Inflammatory macrophage treated with lipopolysaccharide for 4 hours (primary cell): ENCODE data around the gene FAS.

Experiments used
- DNase-seq: peaks from one replicate; pipeline ENCODE4 v3.0.0-alpha.2; 2020

Gene FAS

DNA sequence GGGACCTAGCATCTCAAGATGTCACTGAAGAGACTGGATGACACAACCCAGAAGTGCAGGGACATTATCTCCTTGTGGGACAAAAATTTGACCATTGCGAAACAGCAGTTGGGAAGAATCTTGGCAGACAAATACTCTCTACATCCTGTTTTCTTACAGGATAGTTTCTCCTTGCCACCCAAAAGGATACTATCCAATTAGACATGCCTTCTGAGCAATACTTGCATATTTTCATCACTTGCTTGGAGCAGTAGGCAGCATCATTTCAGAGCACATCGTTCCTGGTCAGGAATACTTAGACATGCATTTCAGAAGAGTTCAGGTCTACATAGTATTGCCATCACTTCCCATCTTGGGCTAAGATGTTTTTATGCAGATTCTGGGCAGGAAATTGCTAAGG, 56.8 kb downstream of the FAS start:
- peak; percentile 23 for DNase-seq

DNA sequence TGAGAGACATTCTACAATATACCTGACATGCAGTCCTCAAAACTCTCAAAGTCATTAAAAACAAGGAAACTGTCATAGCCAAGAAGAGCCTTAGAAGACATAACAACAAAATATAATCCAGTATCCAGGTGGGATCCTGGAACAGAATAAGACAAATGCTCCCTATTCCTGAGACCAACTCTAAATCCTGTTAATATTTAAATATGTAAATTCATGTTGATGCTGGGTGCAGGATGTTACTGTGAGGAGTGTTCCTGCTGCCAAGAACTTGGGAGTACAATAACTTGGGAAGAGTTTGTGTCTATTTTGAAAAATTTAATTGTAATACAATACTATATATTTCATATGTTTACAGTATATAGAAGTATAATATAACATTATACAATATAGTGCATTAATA, 61.0 kb downstream of the FAS start:
- no peak for DNase-seq

DNA sequence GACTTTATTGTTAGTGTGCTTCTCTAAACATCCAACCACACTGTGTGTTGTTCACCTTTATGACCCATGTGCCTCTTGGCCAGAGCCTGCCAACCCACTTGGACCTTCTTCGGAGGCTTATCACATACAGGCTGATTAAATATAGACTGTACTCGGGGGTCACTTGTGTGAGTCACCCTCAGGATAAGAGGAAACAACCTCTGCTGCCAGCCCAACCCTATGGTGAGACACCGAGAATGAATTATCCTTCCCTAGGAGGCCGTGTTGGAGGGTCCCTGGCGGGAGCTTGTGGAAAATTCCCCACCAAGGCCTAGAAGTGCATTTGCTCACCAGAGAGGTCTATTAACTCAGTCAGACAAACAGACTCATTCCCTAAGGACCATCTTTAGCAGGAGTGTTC, 63.0 kb downstream of the FAS start:
- no peak for DNase-seq

GRCh38 chr10:89055159-89055558, 64.6 kb downstream of the FAS start:
- DNase-seq: no peak

- no peak for DNase-seq
Observed at GRCh38 chr10:89062861-89063260, 72.3 kb downstream of the FAS start.

DNA sequence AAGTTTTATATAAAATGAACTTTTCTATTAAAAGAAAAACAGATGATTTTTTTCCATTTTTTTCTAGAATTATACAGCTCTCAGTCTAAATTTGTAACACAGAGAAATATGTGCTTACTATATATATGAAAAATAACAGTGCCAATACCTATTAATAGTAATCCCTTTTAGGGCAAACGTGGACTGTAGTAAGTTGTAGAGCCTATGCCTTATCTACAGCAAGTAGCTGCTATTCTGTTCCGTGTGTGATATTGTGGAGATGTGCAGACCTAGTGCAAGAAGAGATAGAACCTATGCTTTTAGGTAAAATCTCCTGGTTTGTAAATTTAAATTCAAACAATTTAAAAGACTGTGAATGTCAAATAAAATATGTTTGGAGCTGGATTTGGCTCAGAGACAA, 72.9 kb downstream of the FAS start:
- no peak for DNase-seq

- no peak for DNase-seq
Observed at GRCh38 chr10:89064748-89065147, 74.2 kb downstream of the FAS start.
